ENCODE data around the gene ST8SIA5.

ST8SIA5 gene

DNA sequence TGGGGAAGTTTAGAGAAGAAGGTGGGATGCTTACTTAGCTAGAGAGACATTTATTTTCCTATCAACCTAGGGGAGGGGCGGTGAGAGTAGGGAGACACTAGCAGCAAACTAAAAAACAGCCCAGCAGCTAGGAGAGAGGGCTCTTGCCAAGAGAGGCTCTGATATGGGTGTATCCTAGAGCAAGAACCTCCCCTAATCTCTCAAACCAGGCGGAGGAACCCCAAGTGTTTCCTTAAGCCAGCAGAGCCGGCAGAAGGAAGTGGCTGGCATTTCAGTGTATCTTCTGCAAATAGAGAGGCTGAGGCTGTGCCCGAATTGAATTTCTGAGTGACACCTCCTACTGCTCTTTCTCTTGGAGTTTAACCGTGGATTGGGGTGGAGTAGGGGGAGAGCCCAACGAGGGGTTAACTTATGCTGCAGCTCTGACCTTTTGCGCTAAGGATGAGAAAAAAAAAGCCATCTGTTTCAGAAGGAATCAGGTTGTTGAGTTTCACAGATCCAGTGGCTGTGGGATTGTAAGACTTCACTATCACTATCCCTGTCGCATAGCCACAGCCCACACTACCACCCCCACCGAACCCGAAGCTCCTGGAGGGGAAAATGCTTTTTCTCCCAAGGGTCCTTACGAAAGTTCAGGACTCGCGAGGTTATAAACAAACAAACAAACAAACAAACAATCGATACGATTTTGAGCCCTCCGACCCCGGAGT, 1.4 kb downstream of the ST8SIA5 start:
- Mint-ChIP-seq H3K36me3 (no peaks in the 10 kb centered on the region), H3K4me3 (peak overlapping the region; percentile 15), H3K27ac (no peak overlapping the region), H3K9me3 (no peaks in the 10 kb centered on the region), H3K27me3 (peaks cover 48% of the 10 kb centered on the region), H3K4me1 (peaks cover 18% of the 10 kb centered on the region)

DNA sequence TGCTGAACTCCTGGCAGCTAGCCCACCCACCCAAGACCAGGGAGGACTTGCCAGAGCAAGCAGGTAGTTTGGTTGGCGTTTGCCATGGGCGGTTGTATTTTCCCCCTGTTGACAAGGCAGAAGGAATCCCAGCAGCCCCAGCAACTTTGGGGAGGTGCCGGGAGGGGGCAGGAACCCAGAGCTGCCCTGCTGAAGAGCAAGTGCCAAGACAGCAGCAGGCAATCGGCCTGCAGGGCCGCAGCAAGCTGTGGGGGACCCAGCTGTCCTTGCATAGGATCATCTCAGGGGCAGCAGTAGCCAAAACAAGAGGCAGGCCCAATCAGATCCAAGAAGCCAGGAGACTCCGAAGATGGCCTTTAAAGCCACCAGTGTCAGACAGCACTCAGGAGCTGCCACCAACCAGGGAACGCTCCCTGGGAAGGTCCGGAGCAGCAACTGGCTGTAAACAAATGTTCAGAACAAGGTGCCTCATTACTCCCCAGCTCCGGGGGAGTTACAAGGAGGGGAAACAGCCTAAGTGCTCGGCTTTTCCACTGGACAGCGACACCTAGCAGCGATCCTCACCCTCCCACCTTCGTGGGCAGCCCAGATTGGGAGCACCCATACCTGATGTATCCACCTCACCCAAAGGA, 2.1 kb downstream of the ST8SIA5 start:
- Mint-ChIP-seq H3K9me3 (no peaks in the 10 kb centered on the region), H3K4me3 (no peak overlapping the region), H3K27me3 (peaks cover 44% of the 10 kb centered on the region), H3K36me3 (no peaks in the 10 kb centered on the region), H3K27ac (no peak overlapping the region), H3K4me1 (peaks cover 18% of the 10 kb centered on the region)

DNA sequence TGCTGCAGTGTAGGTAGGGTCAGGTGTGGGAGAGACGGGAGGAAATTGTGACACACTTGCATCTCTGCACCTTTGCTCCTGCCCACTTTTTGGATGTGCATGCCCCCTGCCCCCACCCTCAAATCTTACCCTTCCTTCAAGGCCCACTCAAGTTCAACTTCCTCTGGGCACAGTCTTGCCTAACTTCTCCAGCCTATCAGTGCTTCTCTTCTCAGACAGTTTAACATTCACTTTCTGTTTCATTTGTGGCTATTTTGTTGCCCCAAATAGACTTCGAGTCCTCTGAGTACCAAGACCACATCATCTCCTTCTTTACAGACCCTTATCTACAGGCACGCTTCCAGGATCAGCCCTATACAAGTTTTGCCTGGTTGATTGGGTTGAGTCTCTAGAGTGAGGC, 2.7 kb downstream of the ST8SIA5 start:
- peaks cover 18% of the 10 kb centered on the region for H3K4me1 Mint-ChIP-seq
- H3K36me3 Mint-ChIP-seq: no peaks in the 10 kb centered on the region
- H3K9me3 Mint-ChIP-seq: no peaks in the 10 kb centered on the region
- H3K4me3 Mint-ChIP-seq: no peak overlapping the region
- peaks cover 40% of the 10 kb centered on the region for H3K27me3 Mint-ChIP-seq
- H3K27ac Mint-ChIP-seq: no peak overlapping the region

DNA sequence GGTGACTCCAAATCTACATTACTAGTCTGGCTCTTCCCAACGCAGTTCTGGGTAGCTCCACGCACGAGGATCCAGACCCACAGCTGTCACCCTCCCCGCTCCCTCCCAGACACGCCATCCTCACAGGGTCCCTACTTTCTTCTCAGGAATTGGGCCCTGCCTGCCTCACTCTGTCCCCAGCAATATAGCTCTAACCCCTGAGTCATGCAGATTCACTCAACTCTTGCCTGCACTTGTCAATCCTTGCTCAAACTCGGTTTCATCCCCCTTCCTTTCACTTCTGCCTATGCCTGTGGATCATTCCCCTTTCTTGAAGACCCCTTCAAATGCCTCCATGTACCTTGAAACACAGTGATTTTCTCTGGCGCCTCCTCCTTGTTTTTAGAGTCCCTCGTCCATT, 5.0 kb downstream of the ST8SIA5 start:
- no peaks in the 10 kb centered on the region for H3K9me3 Mint-ChIP-seq
- peaks cover 9% of the 10 kb centered on the region for H3K4me1 Mint-ChIP-seq
- no peak overlapping the region for H3K27ac Mint-ChIP-seq
- H3K27me3 Mint-ChIP-seq: peaks cover 31% of the 10 kb centered on the region
- H3K36me3 Mint-ChIP-seq: no peaks in the 10 kb centered on the region
- H3K4me3 Mint-ChIP-seq: no peak overlapping the region

DNA sequence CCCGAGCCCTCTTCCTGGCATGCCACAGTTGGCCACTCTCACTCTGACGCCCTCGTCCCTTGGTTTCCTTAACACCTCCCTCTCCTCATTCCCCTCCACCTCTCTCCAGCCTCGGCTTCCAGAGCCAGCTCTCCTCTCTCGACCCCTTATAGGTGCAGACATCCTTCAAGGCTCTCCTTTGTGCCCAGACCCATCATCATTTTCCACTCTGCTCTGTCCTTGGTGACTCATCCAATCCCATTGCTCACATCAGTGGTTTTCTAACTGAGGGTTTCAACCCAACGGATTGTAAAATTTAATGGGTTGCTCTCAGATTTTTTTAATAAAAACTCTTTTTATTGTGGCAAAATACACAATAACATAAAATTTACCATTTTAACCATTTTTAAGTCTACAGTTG, 6.2 kb downstream of the ST8SIA5 start:
- Mint-ChIP-seq H3K9me3 (no peaks in the 10 kb centered on the region), H3K36me3 (no peaks in the 10 kb centered on the region), H3K27me3 (peaks cover 31% of the 10 kb centered on the region), H3K27ac (no peak overlapping the region), H3K4me3 (no peak overlapping the region), H3K4me1 (peaks cover 5% of the 10 kb centered on the region)

DNA sequence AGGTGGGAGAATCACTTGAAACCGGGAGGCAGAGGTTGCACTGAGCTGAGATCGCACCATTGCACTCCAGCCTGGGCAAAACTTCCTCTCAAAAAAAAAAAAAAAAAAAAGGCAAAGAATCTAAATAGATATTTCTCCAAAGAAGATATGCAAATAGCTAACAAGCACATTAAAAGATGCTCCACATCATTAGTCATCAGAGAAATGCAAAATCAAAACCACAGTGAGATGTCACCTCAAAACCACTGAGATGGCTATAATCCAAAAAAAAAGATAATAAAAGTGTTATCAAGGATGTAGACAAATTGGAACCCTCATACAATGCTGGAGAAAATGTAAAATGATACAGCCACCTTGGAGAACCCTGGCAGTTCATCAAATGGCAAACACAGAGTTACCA, 8.4 kb downstream of the ST8SIA5 start:
- Mint-ChIP-seq H3K27me3 (peaks cover 29% of the 10 kb centered on the region), H3K4me3 (no peak overlapping the region), H3K27ac (no peak overlapping the region), H3K4me1 (no peaks in the 10 kb centered on the region), H3K9me3 (peaks cover 8% of the 10 kb centered on the region), H3K36me3 (no peaks in the 10 kb centered on the region)

DNA sequence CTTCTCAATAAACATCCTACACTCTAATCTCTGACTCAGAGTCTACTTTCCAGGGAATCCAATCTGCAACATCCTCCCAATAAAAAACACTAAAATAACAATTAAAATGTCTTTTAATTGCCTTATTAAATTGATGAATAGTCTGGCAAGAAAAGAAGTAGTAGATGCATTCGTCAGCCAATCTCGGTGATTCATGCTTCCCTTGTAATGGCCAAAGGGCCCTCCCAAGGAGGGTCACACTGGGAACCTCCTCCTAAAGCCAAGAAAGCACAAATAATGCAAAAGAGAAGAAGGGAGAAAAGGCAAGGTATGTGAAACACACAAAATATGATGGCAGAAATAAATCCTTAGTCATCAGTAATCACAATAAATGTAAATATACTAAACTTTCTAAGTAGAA, 16.8 kb downstream of the ST8SIA5 start:
- Mint-ChIP-seq H3K36me3 (no peaks in the 10 kb centered on the region), H3K9me3 (peaks cover 5% of the 10 kb centered on the region), H3K27me3 (peaks cover 31% of the 10 kb centered on the region), H3K27ac (no peak overlapping the region), H3K4me3 (no peak overlapping the region), H3K4me1 (no peaks in the 10 kb centered on the region)

DNA sequence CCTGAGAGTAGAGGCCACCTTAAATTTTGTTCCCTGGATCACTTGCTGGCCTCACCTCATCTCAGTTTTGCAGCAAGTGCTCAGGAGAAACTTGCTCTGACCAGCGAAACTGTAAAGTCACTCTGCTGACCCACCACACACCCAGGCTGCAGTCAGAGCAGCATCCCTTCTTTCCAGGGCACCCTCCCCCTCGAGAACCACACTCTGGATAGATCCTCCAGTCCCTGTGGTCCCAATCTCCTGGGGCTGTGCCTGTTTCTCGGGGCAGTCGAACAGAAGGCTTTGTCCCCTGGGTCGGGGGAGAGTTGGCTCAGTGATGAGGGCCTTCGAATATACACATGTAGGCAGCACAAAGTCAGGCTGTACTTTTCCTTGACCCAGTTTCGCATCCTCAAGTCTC, 18.4 kb downstream of the ST8SIA5 start:
- Mint-ChIP-seq H3K27ac (no peak overlapping the region), H3K4me1 (no peaks in the 10 kb centered on the region), H3K27me3 (peaks cover 24% of the 10 kb centered on the region)

DNA sequence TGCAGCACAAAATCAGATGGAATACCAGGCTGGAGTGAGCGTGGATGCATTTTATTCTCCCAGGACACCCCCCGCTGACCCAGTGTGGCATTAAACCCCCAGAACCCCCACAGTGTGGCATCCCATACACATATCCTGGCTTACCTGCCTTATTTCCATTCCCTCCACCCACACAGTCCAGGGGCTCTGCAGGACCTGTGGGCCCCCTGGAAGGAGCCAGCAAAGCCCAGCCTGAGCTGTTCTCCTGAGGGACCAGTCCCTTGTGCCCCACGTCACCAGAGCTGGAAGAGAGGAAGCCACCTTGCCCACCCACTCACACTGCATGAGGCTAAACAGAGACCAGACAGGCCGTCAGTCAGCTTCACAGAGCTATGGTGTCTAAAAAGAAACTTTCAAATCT, 20.1 kb downstream of the ST8SIA5 start:
- no peak overlapping the region for H3K27ac Mint-ChIP-seq
- no peaks in the 10 kb centered on the region for H3K9me3 Mint-ChIP-seq
- no peak overlapping the region for H3K4me3 Mint-ChIP-seq
- H3K36me3 Mint-ChIP-seq: no peaks in the 10 kb centered on the region
- H3K4me1 Mint-ChIP-seq: no peaks in the 10 kb centered on the region
- H3K27me3 Mint-ChIP-seq: peaks cover 19% of the 10 kb centered on the region

More for the DNA sequence above, 18.4 kb downstream of the ST8SIA5 start:
- no peaks in the 10 kb centered on the region for H3K9me3 Mint-ChIP-seq
- no peak overlapping the region for H3K4me3 Mint-ChIP-seq
- no peaks in the 10 kb centered on the region for H3K36me3 Mint-ChIP-seq

DNA sequence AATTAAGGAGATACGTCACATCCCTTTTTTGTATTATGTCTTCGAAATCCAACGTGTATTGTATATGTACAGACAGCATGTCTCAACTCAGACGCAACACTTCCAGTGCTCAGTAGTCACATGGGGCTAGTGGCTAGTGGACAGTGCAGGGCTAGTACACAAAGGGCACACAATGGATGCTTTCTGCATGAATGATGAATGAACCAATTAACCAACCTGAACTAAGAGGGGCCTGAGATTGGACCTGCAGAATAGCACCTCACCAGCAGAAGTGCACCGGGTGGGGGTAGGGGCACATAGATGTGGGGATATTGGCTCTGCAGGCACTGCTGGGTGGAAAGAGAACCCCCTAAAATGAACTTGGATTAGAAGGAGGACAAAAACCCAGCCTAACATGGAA, 20.7 kb downstream of the ST8SIA5 start:
- H3K4me1 Mint-ChIP-seq: no peaks in the 10 kb centered on the region
- no peak overlapping the region for H3K27ac Mint-ChIP-seq

DNA sequence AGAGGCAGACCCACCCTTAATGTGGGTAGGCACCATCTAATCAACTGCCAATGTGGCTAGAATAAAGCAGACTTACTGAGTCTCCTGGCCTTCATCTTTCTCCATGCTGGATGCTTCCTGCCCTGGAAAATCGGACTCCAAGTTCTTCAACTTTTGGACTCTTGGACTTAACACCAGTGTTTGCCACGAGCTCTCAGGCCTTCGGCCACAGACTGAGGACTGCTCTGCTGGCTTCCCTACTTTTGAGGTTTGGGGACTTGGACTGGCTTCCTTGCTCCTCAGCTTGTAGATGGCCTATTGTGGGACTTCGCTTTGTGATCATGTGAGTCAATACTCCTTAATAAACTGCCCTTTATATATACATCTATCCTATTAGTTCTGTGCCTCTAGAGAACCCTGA, 21.9 kb downstream of the ST8SIA5 start:
- Mint-ChIP-seq H3K4me1 (no peaks in the 10 kb centered on the region), H3K36me3 (no peaks in the 10 kb centered on the region), H3K9me3 (no peaks in the 10 kb centered on the region), H3K27ac (no peak overlapping the region), H3K4me3 (no peak overlapping the region), H3K27me3 (peaks cover 15% of the 10 kb centered on the region)

More for the DNA sequence above, 20.7 kb downstream of the ST8SIA5 start:
- H3K36me3 Mint-ChIP-seq: no peaks in the 10 kb centered on the region
- H3K9me3 Mint-ChIP-seq: no peaks in the 10 kb centered on the region
- H3K4me3 Mint-ChIP-seq: no peak overlapping the region
- H3K27me3 Mint-ChIP-seq: peaks cover 17% of the 10 kb centered on the region

DNA sequence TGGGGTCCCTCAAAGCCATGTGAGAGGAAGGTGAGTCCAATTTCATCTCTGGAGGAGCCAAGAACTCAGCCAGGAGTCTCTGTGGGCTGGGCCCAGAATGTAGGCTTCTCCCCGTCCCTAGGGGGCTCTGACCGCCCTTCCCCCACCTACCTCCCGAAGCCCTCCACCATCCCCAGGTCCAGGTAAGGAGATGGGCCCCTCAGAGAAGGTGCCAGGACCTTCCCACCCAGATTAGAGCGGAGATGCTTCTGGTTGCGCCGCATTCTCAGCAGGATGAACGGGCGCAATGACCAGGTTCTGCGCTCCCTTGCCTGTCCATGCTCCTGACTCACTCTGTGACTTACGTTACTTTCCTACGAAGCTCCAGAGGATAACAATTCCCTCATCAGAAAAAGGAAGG, 23.0 kb downstream of the ST8SIA5 start:
- Mint-ChIP-seq H3K27me3 (peaks cover 12% of the 10 kb centered on the region), H3K36me3 (peaks cover 4% of the 10 kb centered on the region), H3K27ac (no peak overlapping the region), H3K4me3 (no peak overlapping the region), H3K4me1 (no peaks in the 10 kb centered on the region), H3K9me3 (no peaks in the 10 kb centered on the region)

DNA sequence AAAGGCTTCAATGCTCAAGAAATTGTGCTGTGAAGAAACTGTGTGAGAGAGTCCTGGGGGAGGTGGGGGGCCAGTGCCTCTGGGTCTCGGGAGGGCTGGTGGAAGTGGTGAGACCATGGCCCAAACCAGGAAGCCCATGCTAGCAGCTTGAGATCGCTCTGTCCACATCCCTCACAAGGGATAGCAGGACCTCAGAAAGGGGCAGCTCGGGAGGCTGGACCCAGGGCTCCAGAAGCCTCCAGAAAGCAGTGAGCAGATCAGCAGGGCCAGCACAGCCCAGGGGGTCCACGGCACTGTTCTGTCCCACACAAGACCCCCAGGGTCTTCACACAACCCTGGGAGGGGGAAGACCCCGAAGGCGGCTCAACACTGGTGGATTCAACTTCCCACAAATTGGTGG, 24.1 kb downstream of the ST8SIA5 start:
- Mint-ChIP-seq H3K36me3 (peaks cover 4% of the 10 kb centered on the region), H3K27ac (no peak overlapping the region), H3K9me3 (no peaks in the 10 kb centered on the region), H3K27me3 (peaks cover 8% of the 10 kb centered on the region), H3K4me1 (no peaks in the 10 kb centered on the region), H3K4me3 (no peak overlapping the region)

DNA sequence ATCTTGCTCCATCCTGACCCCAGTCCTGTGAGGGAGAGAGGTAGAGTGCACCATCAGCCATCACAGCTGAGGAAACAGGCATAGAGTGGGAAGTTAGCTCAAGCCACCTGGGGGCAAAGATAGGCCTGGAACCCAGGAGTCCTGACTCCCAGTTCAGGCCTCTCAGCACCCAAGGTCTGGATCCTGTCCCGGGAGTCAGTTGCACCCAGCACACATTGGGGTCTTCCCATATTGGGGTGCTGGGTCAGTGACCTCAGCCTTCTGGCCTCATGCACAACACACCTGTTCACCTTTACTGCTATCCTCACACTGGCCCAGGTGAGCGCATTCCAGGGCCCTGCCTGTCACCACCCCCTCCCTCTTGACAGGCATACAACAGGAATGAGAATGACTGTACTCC, 24.7 kb downstream of the ST8SIA5 start:
- H3K9me3 Mint-ChIP-seq: no peaks in the 10 kb centered on the region
- H3K27ac Mint-ChIP-seq: no peak overlapping the region
- peaks cover 5% of the 10 kb centered on the region for H3K27me3 Mint-ChIP-seq
- H3K4me1 Mint-ChIP-seq: no peaks in the 10 kb centered on the region
- peaks cover 4% of the 10 kb centered on the region for H3K36me3 Mint-ChIP-seq
- no peak overlapping the region for H3K4me3 Mint-ChIP-seq

DNA sequence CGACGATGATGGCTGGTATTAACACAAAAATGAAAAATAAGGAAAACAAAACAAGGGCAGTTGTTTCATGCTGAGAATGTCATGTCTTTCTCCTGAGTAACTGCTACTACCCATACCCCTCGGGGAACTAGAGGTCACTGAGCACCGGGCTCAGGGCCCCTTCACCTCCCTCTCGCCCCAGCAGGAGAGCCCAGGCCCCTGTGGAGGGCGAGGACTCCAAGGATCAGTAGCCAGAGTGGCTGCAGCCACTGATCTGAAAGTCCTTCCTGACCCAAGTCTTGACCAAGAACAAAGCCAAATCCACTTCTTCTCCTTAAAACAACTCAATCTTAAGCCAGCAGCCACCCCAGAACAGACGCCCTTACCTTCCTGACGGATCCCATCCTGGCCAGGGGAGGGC, 25.5 kb downstream of the ST8SIA5 start:
- Mint-ChIP-seq H3K27me3 (peaks cover 3% of the 10 kb centered on the region), H3K27ac (no peak overlapping the region), H3K36me3 (peaks cover 4% of the 10 kb centered on the region), H3K4me3 (no peak overlapping the region), H3K4me1 (no peaks in the 10 kb centered on the region), H3K9me3 (no peaks in the 10 kb centered on the region)

DNA sequence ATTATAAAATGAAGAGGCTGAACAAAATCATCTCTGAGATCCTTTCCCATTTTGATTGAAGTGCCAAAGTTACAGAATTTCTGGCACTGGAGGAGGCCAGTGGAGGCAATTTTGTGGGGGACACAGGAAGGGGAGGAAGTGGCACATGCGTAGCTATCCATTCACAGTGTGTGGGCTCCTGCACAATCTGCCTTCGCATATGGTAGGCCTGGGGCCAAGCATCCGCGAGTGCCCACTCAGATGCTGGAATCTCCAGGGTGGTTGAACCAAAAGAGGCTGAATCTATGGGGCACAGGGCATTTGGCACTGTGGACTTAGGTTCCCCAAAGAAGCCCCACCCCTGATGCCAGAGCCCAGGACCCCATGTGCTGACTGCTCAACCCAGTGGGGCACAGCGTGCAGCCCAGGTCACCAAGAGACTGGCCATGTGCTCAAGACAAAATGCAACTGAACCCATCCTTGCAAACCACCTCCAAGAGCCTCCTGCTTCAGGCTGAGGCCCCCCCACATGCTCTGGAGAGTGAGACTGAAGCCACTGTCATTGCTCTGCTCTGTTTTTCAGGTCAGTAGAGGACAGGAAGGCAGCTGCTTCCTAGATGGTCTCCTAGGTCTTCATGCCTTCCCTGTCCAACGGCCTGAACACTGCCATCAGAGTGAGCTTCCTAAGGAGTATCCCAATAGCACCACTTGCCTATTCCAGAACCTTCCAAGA, 28.5 kb downstream of the ST8SIA5 start:
- Mint-ChIP-seq H3K9me3 (no peaks in the 10 kb centered on the region), H3K27ac (no peak overlapping the region), H3K4me3 (no peak overlapping the region), H3K36me3 (peaks cover 4% of the 10 kb centered on the region), H3K27me3 (peaks cover 3% of the 10 kb centered on the region), H3K4me1 (no peaks in the 10 kb centered on the region)
